Adrenal gland (tissue), 5 donors: ENCODE results near the gene TEAD1.

Source experiments
- POLR2A ChIP-seq, 2 donors: fragments of 450-650 bp; IDR thresholded peaks; one replicate each; pipeline ENCODE4 v1.6.1; 2017; ENCODE audit warnings: antibody characterized with exemption in 2 of 2, mild to moderate bottlenecking in 2 of 2, moderate library complexity in 1 of 2
- TF ChIP-seq, protein P1 (sequence below), 6 experiments: fragments of 450-650 bp in 4 of 6; fragments of 200-600 bp in 2 of 6; sonication (generic) in 1 of 6; IDR thresholded peaks; 1 replicate in 5 of 6; 2 replicates in 1 of 6; pipeline versions ENCODE4 v1.5.1 to v1.8.0; 2016 to 2021; ENCODE audit warnings: antibody characterized with exemption in 6 of 6, mild to moderate bottlenecking in 2 of 6, moderate library complexity in 1 of 6
- donor health status: DM: no; HTN: no; CAD: no.

GRCh38 chr11:12680940-12681258 lies 6.7 kb downstream of the TEAD1 start:
- no peak for TF ChIP-seq POLR2A (IDR thresholded peaks at IDR 0.05)
- TF ChIP-seq, protein P1, sequence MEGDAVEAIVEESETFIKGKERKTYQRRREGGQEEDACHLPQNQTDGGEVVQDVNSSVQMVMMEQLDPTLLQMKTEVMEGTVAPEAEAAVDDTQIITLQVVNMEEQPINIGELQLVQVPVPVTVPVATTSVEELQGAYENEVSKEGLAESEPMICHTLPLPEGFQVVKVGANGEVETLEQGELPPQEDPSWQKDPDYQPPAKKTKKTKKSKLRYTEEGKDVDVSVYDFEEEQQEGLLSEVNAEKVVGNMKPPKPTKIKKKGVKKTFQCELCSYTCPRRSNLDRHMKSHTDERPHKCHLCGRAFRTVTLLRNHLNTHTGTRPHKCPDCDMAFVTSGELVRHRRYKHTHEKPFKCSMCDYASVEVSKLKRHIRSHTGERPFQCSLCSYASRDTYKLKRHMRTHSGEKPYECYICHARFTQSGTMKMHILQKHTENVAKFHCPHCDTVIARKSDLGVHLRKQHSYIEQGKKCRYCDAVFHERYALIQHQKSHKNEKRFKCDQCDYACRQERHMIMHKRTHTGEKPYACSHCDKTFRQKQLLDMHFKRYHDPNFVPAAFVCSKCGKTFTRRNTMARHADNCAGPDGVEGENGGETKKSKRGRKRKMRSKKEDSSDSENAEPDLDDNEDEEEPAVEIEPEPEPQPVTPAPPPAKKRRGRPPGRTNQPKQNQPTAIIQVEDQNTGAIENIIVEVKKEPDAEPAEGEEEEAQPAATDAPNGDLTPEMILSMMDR (IDR thresholded peaks at IDR 0.05) = no peak
